IMR-90 (cell line): ENCODE measurements around the gene ELF5.

Experiments used
- RFX5 ChIP-seq: IDR thresholded peaks from 2 replicates; pipeline ENCODE4 v1.8.0; 2012; ENCODE audit warnings: low read depth, mild to moderate bottlenecking, low read length, moderate library complexity
- TF ChIP-seq, protein P1 (sequence below): conservative IDR thresholded peaks from 2 replicates; pipeline ENCODE4 v1.5.1; 2012; ENCODE audit warnings: mild to moderate bottlenecking, low read depth, low read length, improper control_type of control experiment

DNA sequence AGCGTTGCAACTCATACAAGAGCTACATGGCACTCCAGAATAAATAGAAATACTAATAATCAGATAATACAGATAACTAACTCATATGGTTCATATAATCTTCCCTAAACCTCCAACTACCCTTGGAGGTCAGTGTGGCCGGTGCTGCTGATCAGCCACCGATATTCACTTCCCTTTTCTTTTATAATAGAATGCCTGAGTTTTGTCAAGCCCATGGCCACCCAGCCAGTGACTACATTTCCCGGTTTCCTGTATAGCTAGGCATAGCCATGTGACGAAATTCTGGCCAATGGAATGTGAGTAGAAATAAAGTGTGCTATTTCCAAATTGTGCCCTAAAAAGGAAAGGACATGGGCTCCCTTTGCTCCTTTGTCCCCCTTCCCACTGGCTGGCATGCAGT, 80.8 kb downstream of the ELF5 start:
- TF ChIP-seq RFX5 = no peak
- TF ChIP-seq, protein P1, sequence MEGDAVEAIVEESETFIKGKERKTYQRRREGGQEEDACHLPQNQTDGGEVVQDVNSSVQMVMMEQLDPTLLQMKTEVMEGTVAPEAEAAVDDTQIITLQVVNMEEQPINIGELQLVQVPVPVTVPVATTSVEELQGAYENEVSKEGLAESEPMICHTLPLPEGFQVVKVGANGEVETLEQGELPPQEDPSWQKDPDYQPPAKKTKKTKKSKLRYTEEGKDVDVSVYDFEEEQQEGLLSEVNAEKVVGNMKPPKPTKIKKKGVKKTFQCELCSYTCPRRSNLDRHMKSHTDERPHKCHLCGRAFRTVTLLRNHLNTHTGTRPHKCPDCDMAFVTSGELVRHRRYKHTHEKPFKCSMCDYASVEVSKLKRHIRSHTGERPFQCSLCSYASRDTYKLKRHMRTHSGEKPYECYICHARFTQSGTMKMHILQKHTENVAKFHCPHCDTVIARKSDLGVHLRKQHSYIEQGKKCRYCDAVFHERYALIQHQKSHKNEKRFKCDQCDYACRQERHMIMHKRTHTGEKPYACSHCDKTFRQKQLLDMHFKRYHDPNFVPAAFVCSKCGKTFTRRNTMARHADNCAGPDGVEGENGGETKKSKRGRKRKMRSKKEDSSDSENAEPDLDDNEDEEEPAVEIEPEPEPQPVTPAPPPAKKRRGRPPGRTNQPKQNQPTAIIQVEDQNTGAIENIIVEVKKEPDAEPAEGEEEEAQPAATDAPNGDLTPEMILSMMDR = no peak
